ENCODE measurements around the gene SNIP1.
"Not testable (repeated sequence)": the region's sequence is repeated elsewhere in the genome, so short reads cannot be mapped to it uniquely, and the experiment has no call there.

The SNIP1 gene

GRCh38 chr1:37545019-37545418 lies 9.1 kb downstream of the SNIP1 start:
- DNase-seq (no peak), ATAC-seq (replicated peaks) (no peak)
- Mint-ChIP-seq H3K27ac (no peak overlapping the region), H3K4me3 (no peak overlapping the region), H3K9me3 (no peaks in the 10 kb centered on the region), H3K4me1 (ENCODE audit: low read depth in 2 of 2) (peaks cover 10 to 20% of the 10 kb centered on the region in 2 donors), H3K36me3 (ENCODE audit: insufficient read depth) (peaks cover 87% of the 10 kb centered on the region), H3K27me3 (no peaks in the 10 kb centered on the region)

- DNase-seq (no peak), ATAC-seq (replicated peaks) (no peak)
- no peaks in the 10 kb centered on the region for H3K27me3 Mint-ChIP-seq
- H3K27ac Mint-ChIP-seq, result no peak overlapping the region
- peaks cover 87% of the 10 kb centered on the region for H3K36me3 Mint-ChIP-seq (ENCODE audit: insufficient read depth)
- H3K9me3 Mint-ChIP-seq, result no peaks in the 10 kb centered on the region
- H3K4me1 Mint-ChIP-seq (ENCODE audit: low read depth in 2 of 2), result peaks cover 7 to 15% of the 10 kb centered on the region in 2 donors
- H3K4me3 Mint-ChIP-seq, result no peak overlapping the region
Observed at GRCh38 chr1:37544530-37544929, 9.6 kb downstream of the SNIP1 start.

GRCh38 chr1:37540036-37540785 lies 13.9 kb downstream of the SNIP1 start:
- Mint-ChIP-seq H3K4me3 (no peak overlapping the region), H3K4me1 (ENCODE audit: low read depth in 2 of 2) (peaks cover 7 to 10% of the 10 kb centered on the region in 2 donors), H3K27me3 (no peaks in the 10 kb centered on the region), H3K27ac (no peak overlapping the region), H3K36me3 (ENCODE audit: insufficient read depth) (peaks cover 89% of the 10 kb centered on the region), H3K9me3 (no peaks in the 10 kb centered on the region)
- ATAC-seq (replicated peaks), result no peak
- DNase-seq, result no peak

- not testable (repeated sequence) for ATAC-seq (replicated peaks); H3K9me3 Mint-ChIP-seq; H3K4me3 Mint-ChIP-seq
Observed at GRCh38 chr1:37539154-37539553, 14.9 kb downstream of the SNIP1 start.

GRCh38 chr1:37537378-37537777 lies 16.7 kb downstream of the SNIP1 start:
- Mint-ChIP-seq H3K4me3 (no peak overlapping the region), H3K9me3 (no peaks in the 10 kb centered on the region), H3K4me1 (ENCODE audit: low read depth in 2 of 2) (peaks cover 10 to 11% of the 10 kb centered on the region in 2 donors), H3K27ac (peak overlapping the region in 1 of 2 donors; percentile 61), H3K36me3 (ENCODE audit: insufficient read depth) (peaks cover 71% of the 10 kb centered on the region), H3K27me3 (no peaks in the 10 kb centered on the region)
- DNase-seq (no peak), ATAC-seq (replicated peaks) (no peak)

More at GRCh38 chr1:37539154-37539553, 14.9 kb downstream of the SNIP1 start:
- H3K27me3 Mint-ChIP-seq, H3K27ac Mint-ChIP-seq, DNase-seq: not testable (repeated sequence)
- Mint-ChIP-seq H3K36me3 (ENCODE audit: insufficient read depth) (peaks cover 86% of the 10 kb centered on the region), H3K4me1 (ENCODE audit: low read depth in 2 of 2) (peaks cover 10% of the 10 kb centered on the region in 2 donors)

- Mint-ChIP-seq H3K27me3 (no peaks in the 10 kb centered on the region), H3K4me1 (ENCODE audit: low read depth in 2 of 2) (peaks cover 8 to 10% of the 10 kb centered on the region in 2 donors), H3K9me3 (no peaks in the 10 kb centered on the region), H3K36me3 (ENCODE audit: insufficient read depth) (peaks cover 36% of the 10 kb centered on the region), H3K27ac (peak overlapping the region; percentile 51 to 75), H3K4me3 (no peak overlapping the region)
- no peak for DNase-seq
- ATAC-seq (replicated peaks), result no peak
Observed at GRCh38 chr1:37533317-37534093, 20.6 kb downstream of the SNIP1 start.

GRCh38 chr1:37532418-37533156 lies 21.5 kb downstream of the SNIP1 start:
- not testable (repeated sequence) for ATAC-seq (replicated peaks); H3K4me3 Mint-ChIP-seq; DNase-seq; H3K4me1 Mint-ChIP-seq (ENCODE audit: low read depth in 2 of 2); H3K27me3 Mint-ChIP-seq; H3K9me3 Mint-ChIP-seq
- Mint-ChIP-seq H3K27ac (peak overlapping the region; percentile 25 to 67), H3K36me3 (ENCODE audit: insufficient read depth) (peaks cover 27% of the 10 kb centered on the region)

GRCh38 chr1:37529888-37530287 lies 24.2 kb downstream of the SNIP1 start:
- not testable (repeated sequence) for H3K27me3 Mint-ChIP-seq; ATAC-seq (replicated peaks); H3K36me3 Mint-ChIP-seq (ENCODE audit: insufficient read depth)

GRCh38 chr1:37519613-37520012 lies 34.5 kb downstream of the SNIP1 start:
- peaks cover 19 to 22% of the 10 kb centered on the region in 2 donors for H3K4me1 Mint-ChIP-seq (ENCODE audit: low read depth in 2 of 2)
- DNase-seq (no peak), ATAC-seq (replicated peaks) (peak; percentile 23)
- H3K9me3 Mint-ChIP-seq, result no peaks in the 10 kb centered on the region
- H3K4me3 Mint-ChIP-seq, result peak overlapping the region; percentile 90 to 95
- H3K36me3 Mint-ChIP-seq (ENCODE audit: insufficient read depth), result peaks cover 11% of the 10 kb centered on the region
- peak overlapping the region; percentile 74 to 88 for H3K27ac Mint-ChIP-seq
- H3K27me3 Mint-ChIP-seq, result no peaks in the 10 kb centered on the region

More at GRCh38 chr1:37529888-37530287, 24.2 kb downstream of the SNIP1 start:
- not testable (repeated sequence) for H3K27ac Mint-ChIP-seq; H3K4me3 Mint-ChIP-seq; H3K9me3 Mint-ChIP-seq; H3K4me1 Mint-ChIP-seq (ENCODE audit: low read depth in 2 of 2); DNase-seq

GRCh38 chr1:37518929-37519328 lies 35.2 kb downstream of the SNIP1 start:
- not testable (repeated sequence) for ATAC-seq (replicated peaks); H3K27me3 Mint-ChIP-seq; H3K9me3 Mint-ChIP-seq
- H3K27ac Mint-ChIP-seq, result peak overlapping the region; percentile 74 to 88
- H3K36me3 Mint-ChIP-seq (ENCODE audit: insufficient read depth), result peaks cover 14% of the 10 kb centered on the region
- peak; percentile 46 to 55 (median 50) for DNase-seq
- H3K4me3 Mint-ChIP-seq, result peak overlapping the region; percentile 90 to 95
- H3K4me1 Mint-ChIP-seq (ENCODE audit: low read depth in 2 of 2), result peaks cover 21 to 25% of the 10 kb centered on the region in 2 donors

GRCh38 chr1:37518241-37518640 lies 35.9 kb downstream of the SNIP1 start:
- not testable (repeated sequence) for H3K9me3 Mint-ChIP-seq; ATAC-seq (replicated peaks); H3K27me3 Mint-ChIP-seq; DNase-seq
- Mint-ChIP-seq H3K4me3 (peak overlapping the region in 1 of 2 donors; percentile 90), H3K36me3 (ENCODE audit: insufficient read depth) (peaks cover 21% of the 10 kb centered on the region), H3K27ac (peak overlapping the region in 1 of 2 donors; percentile 74), H3K4me1 (ENCODE audit: low read depth in 2 of 2) (peaks cover 27 to 32% of the 10 kb centered on the region in 2 donors)

GRCh38 chr1:37517569-37517968 lies 36.5 kb downstream of the SNIP1 start:
- no peaks in the 10 kb centered on the region for H3K9me3 Mint-ChIP-seq
- no peak overlapping the region for H3K27ac Mint-ChIP-seq
- H3K4me3 Mint-ChIP-seq, result peak overlapping the region in 1 of 2 donors; percentile 14
- H3K4me1 Mint-ChIP-seq (ENCODE audit: low read depth in 2 of 2), result peaks cover 30 to 38% of the 10 kb centered on the region in 2 donors
- DNase-seq (no peak), ATAC-seq (replicated peaks) (no peak)
- no peaks in the 10 kb centered on the region for H3K27me3 Mint-ChIP-seq
- H3K36me3 Mint-ChIP-seq (ENCODE audit: insufficient read depth), result peaks cover 27% of the 10 kb centered on the region

Measured in effector memory CD8-positive, alpha-beta T cell (primary cell).